MCF 10A (cell line): ENCODE results near the gene CWC27. TPM values are rescaled to one million over a fixed set of nuclear protein-coding genes. Genes with fewer than 3 reads are reported as not detected.

ENCODE experiments used
- BruUV-seq: library from RNA; stranded (reverse); fragments of 400-500 nt; replicated peaks from 2 replicates; lab custom pipeline; 2021; lab: Mats Ljungman, UMichigan
- CTCF ChIA-PET: fragments of 300-600 bp; sonication (Branson Sonifier 250); formaldehyde crosslinking; extraction: SDS; loops from one replicate; lab custom pipeline; 2021; ENCODE audit warnings: antibody characterized with exemption, inconsistent platforms; lab: Yijun Ruan, JAX
- POLR2A ChIA-PET: fragments of 300-600, 350-650 bp; sonication (Branson Sonifier 250); formaldehyde crosslinking; extraction: SDS; loops from one replicate; lab custom pipeline; 2020; ENCODE audit warnings: antibody characterized with exemption, inconsistent platforms; lab: Yijun Ruan, JAX
- DNase-seq: peaks from one replicate; pipeline ENCODE4 v3.0.0-alpha.2; 2018; ENCODE audit not compliant: unreplicated experiment
- H3K27ac Mint-ChIP-seq: one replicate; pipeline ENCODE4 v1.8.0; 2022; ENCODE audit warnings: mild to moderate bottlenecking, low read depth, mixed read lengths; ENCODE audit not compliant: unreplicated experiment
- H3K27me3 Mint-ChIP-seq: one replicate; pipeline ENCODE4 v1.8.0; 2022; ENCODE audit warnings: mixed read lengths; ENCODE audit not compliant: insufficient read depth, unreplicated experiment
- H3K36me3 Mint-ChIP-seq: one replicate; pipeline ENCODE4 v1.8.0; 2022; ENCODE audit warnings: mild to moderate bottlenecking, moderate library complexity, mixed read lengths; ENCODE audit not compliant: insufficient read depth, unreplicated experiment
- H3K4me1 Mint-ChIP-seq: one replicate; pipeline ENCODE4 v1.8.0; 2022; ENCODE audit warnings: mixed read lengths; ENCODE audit not compliant: insufficient read depth, unreplicated experiment
- H3K4me3 Mint-ChIP-seq: one replicate; pipeline ENCODE4 v1.8.0; 2022; ENCODE audit warnings: mild to moderate bottlenecking, moderate library complexity, mixed read lengths; ENCODE audit not compliant: unreplicated experiment
- H3K9me3 Mint-ChIP-seq: one replicate; pipeline ENCODE4 v1.8.0; 2022; ENCODE audit warnings: mixed read lengths; ENCODE audit not compliant: unreplicated experiment
- CTCF ChIP-seq: fragments of 200-600 bp; IDR thresholded peaks from one replicate; pipeline ENCODE4 v1.8.0; 2022; ENCODE audit warnings: antibody characterized with exemption, mild to moderate bottlenecking; ENCODE audit not compliant: unreplicated experiment
- intact Hi-C: fragments of 100-400 bp; cut with micrococcal nuclease; formaldehyde crosslinking; loops from 2 replicates; pipeline ENCODE4 v1.14.1; 2022
- total RNA-seq: library from RNA; stranded (reverse); gene quantifications from 2 replicates; pipeline ENCODE4 v1.2.3, GENCODE V29; 2022

The CWC27 gene
- total RNA-seq, 1 experiment from 2014 or later: 34.2 TPM

DNA sequence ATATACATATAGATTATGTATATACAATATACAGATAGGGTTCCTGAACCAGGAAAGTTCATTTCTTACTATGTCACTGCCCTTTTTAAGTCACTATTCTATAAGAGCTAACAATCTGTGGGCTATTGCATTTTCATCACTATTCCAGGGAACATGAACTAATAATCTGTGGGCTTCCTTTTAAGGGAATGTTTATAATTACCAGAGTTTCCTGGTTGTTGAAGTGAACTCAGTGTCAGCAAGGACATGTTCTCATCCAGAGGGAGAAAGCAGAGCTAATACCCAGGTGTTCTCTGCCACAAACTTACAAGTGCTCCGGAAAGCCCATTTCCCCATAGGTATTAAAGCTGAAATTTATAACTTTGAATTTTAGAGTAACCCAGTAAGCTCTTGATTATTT is 69.6 kb downstream of the CWC27 start:
- H3K36me3 Mint-ChIP-seq: peaks cover 6% of the 10 kb centered on the region
- POLR2A ChIA-PET: no interaction called here
- H3K4me1 Mint-ChIP-seq: peaks cover 6% of the 10 kb centered on the region
- no peaks in the 10 kb centered on the region for H3K27me3 Mint-ChIP-seq
- BruUV-seq: no TSS peak
- H3K9me3 Mint-ChIP-seq: no peaks in the 10 kb centered on the region
- CTCF ChIA-PET: interaction anchor here (0.9 kb wide), 1 partner anchor 646 kb away, joined by 3 read pairs; no protein-coding TSS in a partner anchor
- H3K27ac Mint-ChIP-seq: no peak overlapping the region
- H3K4me3 Mint-ChIP-seq: no peak overlapping the region
- DNase-seq: no peak
- no peak for TF ChIP-seq CTCF
- intact Hi-C loops: no loop called here

DNA sequence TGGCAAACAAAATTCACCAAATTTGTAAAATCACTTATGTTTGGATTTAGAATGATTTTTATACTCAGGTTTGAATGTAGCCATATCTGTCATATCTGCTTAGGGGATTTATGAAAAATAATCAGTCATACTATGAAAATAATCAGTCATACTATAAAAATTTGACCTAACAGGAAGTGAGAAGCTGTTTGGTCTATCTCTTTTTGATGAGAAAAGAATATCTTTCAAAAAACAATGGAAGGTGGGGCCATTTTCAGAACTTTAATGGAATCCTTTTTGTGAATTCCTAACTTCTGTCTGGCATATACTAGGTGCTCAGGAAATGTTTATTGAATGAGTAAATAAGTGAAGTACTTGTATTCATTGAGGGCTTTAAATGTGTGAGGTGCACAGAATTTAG is 70.1 kb downstream of the CWC27 start:
- Mint-ChIP-seq H3K27ac (no peak overlapping the region), H3K36me3 (peaks cover 6% of the 10 kb centered on the region), H3K9me3 (no peaks in the 10 kb centered on the region), H3K4me1 (peaks cover 6% of the 10 kb centered on the region), H3K4me3 (no peak overlapping the region), H3K27me3 (no peaks in the 10 kb centered on the region)
- intact Hi-C loops: no loop called here
- ChIA-PET CTCF (interaction anchor here (0.9 kb wide), 1 partner anchor 646 kb away, joined by 3 read pairs; no protein-coding TSS in a partner anchor), POLR2A (no interaction called here)
- BruUV-seq: no TSS peak
- TF ChIP-seq CTCF: no peak
- no peak for DNase-seq

DNA sequence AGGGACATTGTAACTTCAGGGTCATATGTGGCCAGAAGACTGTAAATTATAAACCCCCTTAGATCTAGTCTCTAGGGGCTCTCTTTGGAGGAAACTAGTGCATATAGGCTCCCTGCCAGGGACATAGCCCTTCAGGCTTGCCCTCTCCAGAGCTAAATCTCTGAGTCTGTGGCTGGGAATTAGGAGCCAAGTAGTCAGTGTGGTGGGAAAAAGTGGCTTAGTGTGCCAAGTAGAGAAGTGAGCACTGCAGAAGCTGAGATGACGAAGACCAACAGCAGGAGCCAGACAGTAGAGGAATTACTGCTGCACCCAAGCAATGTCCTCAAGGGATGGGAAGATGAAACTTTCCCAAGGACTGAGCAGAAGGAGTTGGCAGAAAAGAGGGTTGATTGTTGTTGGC is 71.2 kb downstream of the CWC27 start:
- Mint-ChIP-seq H3K4me1 (no peaks in the 10 kb centered on the region), H3K4me3 (no peak overlapping the region), H3K36me3 (peaks cover 6% of the 10 kb centered on the region), H3K27me3 (no peaks in the 10 kb centered on the region), H3K27ac (no peak overlapping the region), H3K9me3 (no peaks in the 10 kb centered on the region)
- CTCF ChIA-PET: interaction anchor here (0.6 kb wide), 1 partner anchor 361 kb away, joined by 3 read pairs; no protein-coding TSS in a partner anchor
- no TSS peak for BruUV-seq
- no peak for DNase-seq
- TF ChIP-seq CTCF: no peak
- POLR2A ChIA-PET: no interaction called here
- intact Hi-C loops: no loop called here

GRCh38 chr5:64840958-64841357 is 72.2 kb downstream of the CWC27 start:
- ChIA-PET POLR2A (interaction anchor here (0.5 to 1.0 kb wide), 3 partner anchors 9 to 306 kb away, joined by 3 read pairs; no protein-coding TSS in a partner anchor), CTCF (no interaction called here)
- Mint-ChIP-seq H3K27ac (no peak overlapping the region), H3K4me1 (no peaks in the 10 kb centered on the region), H3K36me3 (peaks cover 6% of the 10 kb centered on the region), H3K4me3 (no peak overlapping the region), H3K9me3 (peaks cover 8% of the 10 kb centered on the region), H3K27me3 (no peaks in the 10 kb centered on the region)
- no peak for DNase-seq
- BruUV-seq: no TSS peak
- TF ChIP-seq CTCF: no peak
- intact Hi-C loops: no loop called here
